K562 (cell line): ENCODE data around the gene UBE2U. TPM values are rescaled to one million over a fixed set of nuclear protein-coding genes. Genes with fewer than 3 reads are reported as not detected.

ENCODE experiments used
- ATAC-seq: fragments of 200-7000 bp; cut with Tn5 transposase; 3 replicates; pipeline ENCODE4 v1.9.1; 2020; ENCODE audit warnings: moderate library complexity
- BruUV-seq: library from RNA; stranded (reverse); fragments of 400-500 nt; replicated peaks from 2 replicates; lab custom pipeline; 2021; lab: Mats Ljungman, UMichigan
- CTCF ChIA-PET: fragments of 300-600 bp; formaldehyde crosslinking; extraction: SDS; loops from one replicate; lab custom pipeline; 2021; ENCODE audit warnings: low intra/inter-chr PET ratio; lab: Yijun Ruan, JAX
- POLR2A ChIA-PET: fragments of 300-600, 350-650 bp; sonication (Branson Sonifier 250); formaldehyde crosslinking; extraction: SDS; loops from one replicate; lab custom pipeline; 2021; ENCODE audit warnings: antibody characterized with exemption, inconsistent platforms; lab: Yijun Ruan, JAX
- DNase-seq, 4 experiments: peaks; one replicate each; pipeline versions ENCODE4 v3.0.0 to v3.0.0-alpha.2; 2011 to 2018; ENCODE audit warnings: low spot score in 3 of 4, mixed read lengths in 3 of 4; ENCODE audit errors: extremely low read depth in 1 of 4
- FAIRE-seq: peaks from 2 replicates; lab custom pipeline; 2011; peaks lifted over from hg19 to GRCh38; lab: Jason Lieb, UNC
- H2AFZ ChIP-seq: 2 replicates; pipeline ENCODE4 v1.6.0; 2011; ENCODE audit warnings: low read depth, low read length, control low read depth, inconsistent platforms
- H3K27ac ChIP-seq: fragments of 200-600 bp; 3 replicates; pipeline ENCODE4 v1.8.0; 2011; ENCODE audit warnings: low read depth, mild to moderate bottlenecking, control low read depth, inconsistent platforms, low read length, moderate library complexity, mixed read lengths; ENCODE audit errors: extremely low read depth
- H3K27me3 ChIP-seq, 2 experiments: fragments of 300-600 bp in 1 of 2; 2 replicates in 1 of 2; 3 replicates in 1 of 2; pipeline versions ENCODE4 v1.6.0 to v1.8.0; 2011; ENCODE audit warnings: inconsistent platforms in 2 of 2, low read length in 2 of 2, mild to moderate bottlenecking in 1 of 2, mixed read lengths in 1 of 2, moderate library complexity in 1 of 2; ENCODE audit not compliant: control insufficient read depth in 2 of 2, insufficient read depth in 2 of 2
- H3K36me3 ChIP-seq: fragments of 300-600 bp; 3 replicates; pipeline ENCODE4 v1.8.0; 2011; ENCODE audit warnings: mild to moderate bottlenecking, low read length, inconsistent platforms; ENCODE audit not compliant: control insufficient read depth, insufficient read depth
- H3K4me1 ChIP-seq, 2 experiments: fragments of 200-600 bp in 1 of 2; replicated peaks in 1 of 2; 2 replicates in 1 of 2; 3 replicates in 1 of 2; pipeline versions ENCODE4 v1.5.1 to v1.8.0; 2011; ENCODE audit warnings: inconsistent platforms in 2 of 2, low read length in 2 of 2, mild to moderate bottlenecking in 1 of 2, mixed read lengths in 1 of 2, moderate library complexity in 1 of 2; ENCODE audit not compliant: control insufficient read depth in 2 of 2, insufficient read depth in 2 of 2
- H3K4me2 ChIP-seq: 2 replicates; pipeline ENCODE4 v1.6.1; 2011; ENCODE audit warnings: low read length, control low read depth, inconsistent platforms, mixed read lengths; ENCODE audit not compliant: insufficient read depth
- H3K4me3 ChIP-seq: fragments of 200-600 bp; sonication (generic), shearing (Covaris generic); 2 replicates; pipeline ENCODE4 v1.5.1; 2016; ENCODE audit warnings: control low read depth, inconsistent platforms
- H3K79me2 ChIP-seq: fragments of 200-600 bp; 3 replicates; pipeline ENCODE4 v1.8.0; 2011; ENCODE audit warnings: low read length, inconsistent platforms; ENCODE audit not compliant: control insufficient read depth, insufficient read depth
- H3K9ac ChIP-seq, 2 experiments: 2 replicates each; pipeline versions ENCODE4 v1.6.0 to v1.6.1; 2011; ENCODE audit warnings: low read depth in 2 of 2, low read length in 2 of 2, control low read depth in 1 of 2, inconsistent platforms in 1 of 2, mild to moderate bottlenecking in 1 of 2, mixed read lengths in 1 of 2; ENCODE audit not compliant: insufficient read depth in 1 of 2
- H3K9me1 ChIP-seq: one replicate; pipeline ENCODE4 v1.6.0; 2011; ENCODE audit warnings: inconsistent platforms, mild to moderate bottlenecking, low read length, moderate library complexity; ENCODE audit not compliant: control insufficient read depth, insufficient read depth
- H3K9me3 ChIP-seq: replicated peaks from 2 replicates; pipeline ENCODE4 v1.5.1; 2011; ENCODE audit warnings: low read depth, low read length, inconsistent platforms; ENCODE audit not compliant: control insufficient read depth, insufficient read depth
- H4K20me1 ChIP-seq: replicated peaks from 2 replicates; pipeline ENCODE4 v1.6.1; 2011; ENCODE audit warnings: low read length, inconsistent platforms, mixed read lengths; ENCODE audit not compliant: control insufficient read depth, insufficient read depth
- ARNT ChIP-seq, 2 experiments: fragments of 450-650 bp; IDR thresholded peaks; 2 replicates each; pipeline ENCODE4 v1.6.1; 2016; ENCODE audit warnings: mild to moderate bottlenecking in 1 of 2
- GABPA ChIP-seq: fragments of 200-800 bp; sonication (Bioruptor generic); conservative IDR thresholded peaks from 2 replicates; pipeline ENCODE4 v1.6.1; 2016; ENCODE audit warnings: low read depth, missing genetic modification characterization, missing compliant biosample characterization
- GABPB1 ChIP-seq: sonication (generic); formaldehyde crosslinking; IDR thresholded peaks from 2 replicates; pipeline ENCODE4 v1.8.0; 2022; ENCODE audit warnings: mild to moderate bottlenecking, missing genetic modification reagents
- JUN ChIP-seq, 2 experiments: sonication (generic) in 1 of 2; formaldehyde crosslinking in 1 of 2; IDR thresholded peaks; 2 replicates each; pipeline versions ENCODE4 v1.6.1 to v1.8.0; 2012 to 2022; ENCODE audit warnings: borderline replicate concordance in 2 of 2, mild to moderate bottlenecking in 2 of 2, improper control_type of control experiment in 1 of 2, low read depth in 1 of 2, low read length in 1 of 2, missing genetic modification reagents in 1 of 2
- POLR2B ChIP-seq: fragments of 450-650 bp; IDR thresholded peaks from 2 replicates; pipeline ENCODE4 v1.6.1; 2018; ENCODE audit warnings: low read depth; ENCODE audit not compliant: partially characterized antibody
- YY1 ChIP-seq, 3 experiments: IDR thresholded peaks; 2 replicates each; pipeline ENCODE4 v1.6.1; 2011; ENCODE audit warnings: low read length in 2 of 3, mild to moderate bottlenecking in 2 of 3, moderate library complexity in 2 of 3, borderline replicate concordance in 1 of 3, control low read depth in 1 of 3, low read depth in 1 of 3; ENCODE audit not compliant: insufficient read depth in 3 of 3, insufficient replicate concordance in 2 of 3, control insufficient read depth in 1 of 3, insufficient read length in 1 of 3; ENCODE audit errors: extremely low read depth in 1 of 3
- WGBS: fragments of 100-300 bp; shearing (Covaris generic); methylation state at CpG from one replicate; pipeline ENCODE4 v1.1.6; 2016; ENCODE audit warnings: low coverage, mixed read lengths; ENCODE audit not compliant: insufficient coverage; ENCODE audit errors: missing lambda C conversion rate; 5-methylcytosine and 5-hydroxymethylcytosine counted together
- in situ Hi-C: fragments of 300-500 bp; cut with MboI; formaldehyde crosslinking; loops from 4 replicates; pipeline ENCODE4 v1.15.0; 2018; ENCODE audit warnings: inconsistent platforms, mixed read lengths
- intact Hi-C: fragments of 100-400 bp; cut with micrococcal nuclease; formaldehyde crosslinking; loops from 2 replicates; pipeline ENCODE4 v1.14.2; 2022
- polyA plus RNA-seq, 8 experiments: library from polyadenylated mRNA; depleted of rRNA in 4 of 8; stranded (reverse) in 5 of 8; unstranded in 3 of 8; fragments of >200 nt; fragmentation: Nextera tagmentation in 2 of 8; fragmentation: Illumina TruSeq in 1 of 8; extraction: Ambion mirVana in 2 of 8; extraction: Trizol in 1 of 8; gene quantifications; 2 replicates each; pipeline versions ENCODE4 v1.2.1 to v1.2.3, GENCODE V29; 2011 to 2014; ENCODE audit warnings: inconsistent platforms in 1 of 8, missing spikeins in 1 of 8
- total RNA-seq, 7 experiments: library from RNA; depleted of rRNA in 6 of 7; stranded (reverse); fragments of >200 nt in 6 of 7; fragmentation: Illumina TruSeq in 2 of 7; extraction: Trizol in 2 of 7; gene quantifications; 2 replicates each; pipeline versions ENCODE4 v1.2.1 to v1.2.3, GENCODE V29; 2011 to 2021; ENCODE audit warnings: low replicate concordance in 1 of 7
- TF ChIP-seq, protein P1 (sequence below): sonication (generic); formaldehyde crosslinking; IDR thresholded peaks from 2 replicates; pipeline ENCODE4 v1.8.1; 2023; ENCODE audit warnings: mild to moderate bottlenecking, missing genetic modification reagents

UBE2U gene
- total and polyA plus RNA-seq, 9 of the 15 experiments (the other 6 are each of a cell fraction or from before 2014, with no cell fraction given) = not detected

DNA sequence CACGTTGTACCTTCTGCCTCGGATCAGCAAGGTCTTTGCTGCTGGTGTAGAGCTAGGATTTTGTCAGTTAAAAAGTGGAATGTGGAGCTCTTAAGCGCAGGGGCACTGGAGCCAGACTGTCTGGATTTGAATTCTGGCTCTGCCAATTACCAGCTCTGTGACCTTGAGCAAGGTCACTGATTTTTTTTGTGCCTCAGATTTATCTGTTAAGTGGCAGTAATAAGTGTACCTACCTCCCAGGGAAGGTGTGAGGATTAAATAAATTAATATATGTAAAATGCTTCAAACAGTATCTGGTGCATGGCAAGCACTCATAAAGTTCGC, 40.3 kb downstream of the UBE2U start (continued):
- TF ChIP-seq JUN (IDR thresholded peaks at IDR 0.05; ENCODE audit: borderline replicate concordance, low read depth, low read length) (no peak), JUN (CRISPR knock-in tag; IDR thresholded peaks at IDR 0.05; ENCODE audit: borderline replicate concordance) (no peak), ARNT (IDR thresholded peaks at IDR 0.05) (no peak), YY1 (IDR thresholded peaks at IDR 0.05; ENCODE audit: borderline replicate concordance in 1 of 3, control insufficient read depth in 1 of 3, extremely low read depth in 1 of 3, insufficient read depth in 3 of 3, insufficient read length in 1 of 3, insufficient replicate concordance in 2 of 3, low read depth in 1 of 3, low read length in 2 of 3) (no peak), POLR2B (no peak)
- TF ChIP-seq, protein P1, sequence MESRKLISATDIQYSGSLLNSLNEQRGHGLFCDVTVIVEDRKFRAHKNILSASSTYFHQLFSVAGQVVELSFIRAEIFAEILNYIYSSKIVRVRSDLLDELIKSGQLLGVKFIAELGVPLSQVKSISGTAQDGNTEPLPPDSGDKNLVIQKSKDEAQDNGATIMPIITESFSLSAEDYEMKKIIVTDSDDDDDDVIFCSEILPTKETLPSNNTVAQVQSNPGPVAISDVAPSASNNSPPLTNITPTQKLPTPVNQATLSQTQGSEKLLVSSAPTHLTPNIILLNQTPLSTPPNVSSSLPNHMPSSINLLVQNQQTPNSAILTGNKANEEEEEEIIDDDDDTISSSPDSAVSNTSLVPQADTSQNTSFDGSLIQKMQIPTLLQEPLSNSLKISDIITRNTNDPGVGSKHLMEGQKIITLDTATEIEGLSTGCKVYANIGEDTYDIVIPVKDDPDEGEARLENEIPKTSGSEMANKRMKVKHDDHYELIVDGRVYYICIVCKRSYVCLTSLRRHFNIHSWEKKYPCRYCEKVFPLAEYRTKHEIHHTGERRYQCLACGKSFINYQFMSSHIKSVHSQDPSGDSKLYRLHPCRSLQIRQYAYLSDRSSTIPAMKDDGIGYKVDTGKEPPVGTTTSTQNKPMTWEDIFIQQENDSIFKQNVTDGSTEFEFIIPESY (CRISPR knock-in tag) = no peak

DNA sequence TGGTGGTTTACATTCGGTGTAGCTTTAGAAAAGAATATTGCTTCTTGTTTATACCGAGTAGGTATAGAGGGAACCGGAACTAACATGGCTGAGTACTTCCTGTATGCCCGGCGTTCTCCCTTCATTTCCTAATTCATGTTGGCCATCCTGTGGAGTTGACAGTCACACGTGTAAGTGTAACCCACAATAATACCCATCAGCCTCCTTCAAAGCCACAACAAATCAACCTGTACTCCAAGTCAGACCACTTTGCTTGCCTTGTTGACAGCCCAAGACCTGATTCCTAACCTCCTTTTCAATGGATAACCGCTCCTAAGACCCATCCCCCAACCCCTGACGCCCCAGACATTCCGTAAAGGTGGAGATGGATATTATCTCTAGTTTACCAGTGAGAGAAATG, 42.1 kb downstream of the UBE2U start:
- in situ Hi-C loops = no loop called here
- Histone ChIP-seq H3K9me3 (no peaks in the 10 kb centered on the region), H2AFZ (no peak overlapping the region), H3K27ac (no peak overlapping the region), H3K4me2 (no peak overlapping the region), H3K27me3 (no peaks in the 10 kb centered on the region; a peak in 1 of 5 replicates), H3K4me3 (no peak overlapping the region), H3K9me1 (no peaks in the 10 kb centered on the region), H4K20me1 (no peaks in the 10 kb centered on the region), H3K9ac (no peak overlapping the region), H3K36me3 (no peaks in the 10 kb centered on the region), H3K79me2 (no peaks in the 10 kb centered on the region), H3K4me1 (no peaks in the 10 kb centered on the region)
- ATAC-seq (no peak), FAIRE-seq (no peak), DNase-seq (no peak)
- peak; percentile 46 for TF ChIP-seq GABPA
- no peak for TF ChIP-seq GABPB1 (CRISPR knock-in tag)
- BruUV-seq = no TSS peak
- ChIA-PET CTCF (interaction anchor here (0.9 to 2.1 kb wide), 3 partner anchors 629 to 1405 kb away, joined by 3 to 8 read pairs (median 5); no protein-coding TSS in a partner anchor), POLR2A (interaction anchor here (0.6 kb wide), 1 partner anchor 722 kb away, joined by 4 read pairs; the partner anchor contains the start of gene EFCAB7)
- 0% methylated on average over 9 of the region's 9 CpGs for WGBS
- intact Hi-C loops = loop anchor here (5.0 to 10.0 kb wide), 2 partner anchors 111 to 553 kb away; no protein-coding TSS in a partner anchor
